ENCODE results near the gene USP24. TPM values are rescaled to one million over a fixed set of nuclear protein-coding genes. Genes with fewer than 3 reads are reported as not detected.

USP24 gene
- total and polyA plus RNA-seq, 2 donors (not counting 1 experiment from before 2014, with no cell fraction given) = 18.9 to 152 TPM

DNA sequence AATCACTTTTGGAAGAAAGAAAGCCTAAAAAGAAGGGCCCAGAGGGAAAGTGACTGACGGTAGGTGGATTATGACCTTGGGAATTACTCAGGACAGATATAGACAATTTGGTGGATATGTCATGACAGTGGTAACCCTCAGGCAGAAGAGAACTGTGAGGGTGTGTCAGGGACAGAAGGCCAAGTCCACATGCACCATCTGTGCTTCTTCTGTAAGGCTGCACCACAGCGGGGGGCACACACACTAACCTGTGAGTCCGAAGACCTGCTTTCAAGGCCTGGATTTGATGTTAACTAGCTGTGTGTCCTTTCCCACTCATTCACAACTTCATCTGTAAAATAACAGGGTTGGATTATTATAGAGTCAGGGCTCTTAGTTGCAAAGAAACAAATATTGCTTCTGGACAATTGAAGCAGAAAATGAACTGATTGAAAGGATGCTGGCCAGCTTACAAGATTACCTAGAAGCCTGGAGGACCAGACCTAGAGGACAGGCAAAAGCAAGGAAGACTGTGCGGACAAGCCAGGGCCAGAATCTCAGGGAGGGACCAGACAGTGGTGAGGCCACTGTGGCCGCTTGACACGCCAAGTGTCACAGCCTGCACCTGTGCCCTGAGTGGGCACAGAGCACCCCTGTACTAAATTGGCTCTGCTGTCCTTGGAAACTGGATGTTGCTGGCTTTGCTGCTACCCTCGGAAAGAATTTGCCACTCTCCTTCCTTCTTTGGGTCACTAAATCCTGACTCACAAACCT, 34.7 kb upstream of the USP24 start:
- Histone ChIP-seq H3K4me3 (ENCODE audit: control extremely low read depth in 1 of 5, extremely low read depth in 1 of 5, insufficient read depth in 1 of 5, low read depth in 2 of 5, low read length in 4 of 5) (no peak overlapping the region), H2AFZ (ENCODE audit: insufficient read depth, low read depth, low read length, poor library complexity, severe bottlenecking) (no peak overlapping the region), H3K27me3 (replicated peaks in 1 of 4; ENCODE audit: control extremely low read depth in 1 of 4, control insufficient read depth in 3 of 4, insufficient read depth in 4 of 4, low read length in 3 of 4) (no peaks in the 10 kb centered on the region), H3K36me3 (replicated peaks in 1 of 2; ENCODE audit: control extremely low read depth in 1 of 2, control insufficient read depth in 1 of 2, extremely low read depth in 1 of 2, insufficient read depth in 2 of 2, low read length in 1 of 2) (no peaks in the 10 kb centered on the region), H3K9me3 (ENCODE audit: control extremely low read depth in 1 of 3, control insufficient read depth in 2 of 3, insufficient read depth in 1 of 3, low read length in 2 of 3) (no peaks in the 10 kb centered on the region), H3K4me1 (ENCODE audit: control insufficient read depth in 2 of 2, insufficient read depth in 2 of 2, low read length in 2 of 2) (peaks cover 15 to 18% of the 10 kb centered on the region in 2 donors), H3K79me2 (ENCODE audit: control insufficient read depth, insufficient read depth, low read length) (no peaks in the 10 kb centered on the region), H4K20me1 (ENCODE audit: control insufficient read depth, insufficient read depth, low read length, poor library complexity, severe bottlenecking) (no peaks in the 10 kb centered on the region), H3K9ac (ENCODE audit: low read length) (no peak overlapping the region), H3K27ac (ENCODE audit: low read length in 2 of 2) (no peak overlapping the region), H3K4me2 (replicated peaks; ENCODE audit: low read depth, low read length, poor library complexity, severe bottlenecking) (no peak overlapping the region)
- peak overlapping the region; percentile 12 for H3K27ac Mint-ChIP-seq
- H3K4me3 Mint-ChIP-seq = no peak overlapping the region
- DNase-seq (no peak), ATAC-seq (ENCODE audit: low read depth) (no peak)
- TF ChIP-seq EZH2 (IDR thresholded peaks at IDR 0.05; ENCODE audit: borderline replicate concordance, insufficient read depth, low read depth, low read length, poor library complexity, severe bottlenecking) (no peak), CTCF (IDR thresholded peaks at IDR 0.05) (no peak)
- CTCF ChIA-PET = interaction anchor here (0.9 to 1.8 kb wide), 2 partner anchors 13 to 28 kb away, joined by 3 to 4 read pairs; no protein-coding TSS in a partner anchor
- intact Hi-C loops (cut with micrococcal nuclease) = no loop called here
- H3K27me3 Mint-ChIP-seq = no peaks in the 10 kb centered on the region
- peaks cover 23% of the 10 kb centered on the region for H3K4me1 Mint-ChIP-seq
- WGBS (ENCODE audit: insufficient coverage) = 84% methylated on average over 6 of the region's 7 CpGs
- POLR2A ChIA-PET = no interaction called here
- no peaks in the 10 kb centered on the region for H3K9me3 Mint-ChIP-seq (ENCODE audit: insufficient read depth)

GRCh38 chr1:55246896-55247295, 31.7 kb upstream of the USP24 start:
- Mint-ChIP-seq H3K4me1 (peaks cover 21% of the 10 kb centered on the region), H3K27me3 (no peaks in the 10 kb centered on the region), H3K4me3 (no peak overlapping the region), H3K27ac (no peak overlapping the region), H3K9me3 (ENCODE audit: insufficient read depth) (no peaks in the 10 kb centered on the region)
- H3K36me3 ChIP-seq (replicated peaks in 1 of 2; ENCODE audit: control extremely low read depth in 1 of 2, control insufficient read depth in 1 of 2, extremely low read depth in 1 of 2, insufficient read depth in 2 of 2, low read length in 1 of 2) = no peaks in the 10 kb centered on the region
- H3K27ac ChIP-seq (ENCODE audit: low read length in 2 of 2) = no peak overlapping the region
- CTCF ChIA-PET = no interaction called here
- H4K20me1 ChIP-seq (ENCODE audit: control insufficient read depth, insufficient read depth, low read length, poor library complexity, severe bottlenecking) = no peaks in the 10 kb centered on the region
- TF ChIP-seq EZH2 (IDR thresholded peaks at IDR 0.05; ENCODE audit: borderline replicate concordance, insufficient read depth, low read depth, low read length, poor library complexity, severe bottlenecking) (no peak), CTCF (IDR thresholded peaks at IDR 0.05) (no peak)
- ATAC-seq (ENCODE audit: low read depth) (no peak), DNase-seq (no peak)
- intact Hi-C loops (cut with micrococcal nuclease) = no loop called here
- whole genome bisulfite sequencing (ENCODE audit: insufficient coverage) = 100% methylated on average over 1 of the region's 2 CpGs
- no peak overlapping the region for H3K9ac ChIP-seq (ENCODE audit: low read length)
- H3K27me3 ChIP-seq (replicated peaks in 1 of 4; ENCODE audit: control extremely low read depth in 1 of 4, control insufficient read depth in 3 of 4, insufficient read depth in 4 of 4, low read length in 3 of 4) = no peaks in the 10 kb centered on the region
- H3K4me3 ChIP-seq (ENCODE audit: control extremely low read depth in 1 of 5, extremely low read depth in 1 of 5, insufficient read depth in 1 of 5, low read depth in 2 of 5, low read length in 4 of 5) = no peak overlapping the region
- H3K9me3 ChIP-seq (ENCODE audit: control extremely low read depth in 1 of 3, control insufficient read depth in 2 of 3, insufficient read depth in 1 of 3, low read length in 2 of 3) = no peaks in the 10 kb centered on the region
- H3K4me2 ChIP-seq (replicated peaks; ENCODE audit: low read depth, low read length, poor library complexity, severe bottlenecking) = no peak overlapping the region
- H2AFZ ChIP-seq (ENCODE audit: insufficient read depth, low read depth, low read length, poor library complexity, severe bottlenecking) = no peak overlapping the region
- peaks cover 7 to 8% of the 10 kb centered on the region in 2 donors for H3K4me1 ChIP-seq (ENCODE audit: control insufficient read depth in 2 of 2, insufficient read depth in 2 of 2, low read length in 2 of 2)
- POLR2A ChIA-PET = no interaction called here
- no peaks in the 10 kb centered on the region for H3K79me2 ChIP-seq (ENCODE audit: control insufficient read depth, insufficient read depth, low read length)

All from B cell (primary cell).